Skeletal muscle tissue (tissue), 4 donors: Measurements from ENCODE around the gene EDAR. TPM values are rescaled to one million over a fixed set of nuclear protein-coding genes. Genes with fewer than 3 reads are reported as not detected.

Experiments
- H3K27ac ChIP-seq: one replicate; pipeline ENCODE4 v1.7.0; 2013; ENCODE audit warnings: mild to moderate bottlenecking, low read depth, low read length, inconsistent platforms
- H3K27me3 ChIP-seq, 3 donors: one replicate each; pipeline ENCODE4 v1.7.0; 2013; ENCODE audit warnings: low read length in 3 of 3; ENCODE audit not compliant: control insufficient read depth in 3 of 3, insufficient read depth in 3 of 3
- H3K36me3 ChIP-seq, 3 donors: one replicate each; pipeline ENCODE4 v1.7.0; 2013; ENCODE audit warnings: low read length in 3 of 3; ENCODE audit not compliant: control insufficient read depth in 3 of 3, insufficient read depth in 3 of 3
- H3K4me1 ChIP-seq, 3 donors: one replicate each; pipeline ENCODE4 v1.7.0; 2013; ENCODE audit warnings: low read length in 3 of 3, mild to moderate bottlenecking in 3 of 3; ENCODE audit not compliant: control insufficient read depth in 3 of 3, insufficient read depth in 3 of 3
- H3K4me3 ChIP-seq, 3 donors: one replicate each; pipeline ENCODE4 v1.7.0; 2013; ENCODE audit warnings: low read length in 3 of 3
- H3K9ac ChIP-seq, 3 donors: one replicate each; pipeline ENCODE4 v1.7.0; 2013; ENCODE audit warnings: low read length in 3 of 3, mild to moderate bottlenecking in 3 of 3, moderate library complexity in 2 of 3, low read depth in 1 of 3
- H3K9me3 ChIP-seq, 3 donors: one replicate each; pipeline ENCODE4 v1.7.0; 2013; ENCODE audit warnings: low read length in 3 of 3; ENCODE audit not compliant: control insufficient read depth in 3 of 3
- total RNA-seq: library from RNA; depleted of rRNA; stranded (reverse); fragments of >200 nt; gene quantifications from one replicate; pipeline ENCODE4 v1.2.3, GENCODE V29; 2014
- donor health status: Osteomylitis.

EDAR gene
- total RNA-seq, 1 donor from 2014 or later = not detected

- no peaks in the 10 kb centered on the region for H3K36me3 ChIP-seq
- H3K4me1 ChIP-seq = peaks cover 0 to 6% (median 2%) of the 10 kb centered on the region in 3 donors
- no peak overlapping the region for H3K9ac ChIP-seq
- H3K27me3 ChIP-seq = peaks cover 0 to 9% (median 5%) of the 10 kb centered on the region in 3 donors
- no peaks in the 10 kb centered on the region for H3K9me3 ChIP-seq
- H3K27ac ChIP-seq = no peak overlapping the region
- H3K4me3 ChIP-seq = no peak overlapping the region
Observed at GRCh38 chr2:109006971-109007370, 18.0 kb upstream of the EDAR start.

GRCh38 chr2:109005686-109006204 lies 16.7 kb upstream of the EDAR start:
- peak overlapping the region in 2 of 3 donors; percentile 10 to 52 for H3K4me3 ChIP-seq
- H3K36me3 ChIP-seq = no peaks in the 10 kb centered on the region
- H3K27ac ChIP-seq = no peak overlapping the region

GRCh38 chr2:109001201-109001600 lies 12.2 kb upstream of the EDAR start:
- Histone ChIP-seq H3K27me3 (peaks cover 0 to 10% (median 5%) of the 10 kb centered on the region in 3 donors), H3K9me3 (no peaks in the 10 kb centered on the region)

More at GRCh38 chr2:109005686-109006204, 16.7 kb upstream of the EDAR start:
- peaks cover 0 to 6% (median 2%) of the 10 kb centered on the region in 3 donors for H3K4me1 ChIP-seq
- H3K9ac ChIP-seq = no peak overlapping the region
- peaks cover 0 to 8% (median 5%) of the 10 kb centered on the region in 3 donors for H3K27me3 ChIP-seq
- H3K9me3 ChIP-seq = no peaks in the 10 kb centered on the region

DNA sequence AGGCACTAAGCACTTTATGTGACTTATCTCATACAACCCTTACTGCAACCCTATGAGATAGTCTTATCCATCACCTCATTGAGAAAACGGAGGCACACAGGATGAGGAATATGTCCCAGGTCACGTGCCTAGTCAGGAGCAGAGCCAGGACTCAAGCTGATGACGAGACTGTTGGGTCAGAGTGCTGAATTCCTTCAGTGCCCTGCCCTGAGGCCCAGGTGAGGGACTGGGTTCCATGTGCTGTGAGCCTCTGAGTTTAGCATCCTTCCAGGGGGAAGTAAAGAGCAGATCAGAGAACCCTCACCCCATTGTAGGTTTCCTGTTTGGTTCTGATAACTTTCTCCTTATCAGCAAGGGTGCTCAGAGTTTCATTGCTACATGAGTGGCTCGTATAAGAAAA lies 11.7 kb upstream of the EDAR start:
- no peak overlapping the region for H3K27ac ChIP-seq
- no peak overlapping the region for H3K4me3 ChIP-seq
- H3K36me3 ChIP-seq = no peaks in the 10 kb centered on the region
- H3K9me3 ChIP-seq = no peaks in the 10 kb centered on the region
- H3K27me3 ChIP-seq = peaks cover 0 to 10% (median 5%) of the 10 kb centered on the region in 3 donors
- H3K9ac ChIP-seq = no peak overlapping the region
- peaks cover 0 to 6% (median 2%) of the 10 kb centered on the region in 3 donors for H3K4me1 ChIP-seq

More at GRCh38 chr2:109001201-109001600, 12.2 kb upstream of the EDAR start:
- H3K9ac ChIP-seq = no peak overlapping the region
- H3K36me3 ChIP-seq = no peaks in the 10 kb centered on the region
- no peak overlapping the region for H3K4me3 ChIP-seq
- H3K4me1 ChIP-seq = peaks cover 0 to 6% (median 2%) of the 10 kb centered on the region in 3 donors
- no peak overlapping the region for H3K27ac ChIP-seq

DNA sequence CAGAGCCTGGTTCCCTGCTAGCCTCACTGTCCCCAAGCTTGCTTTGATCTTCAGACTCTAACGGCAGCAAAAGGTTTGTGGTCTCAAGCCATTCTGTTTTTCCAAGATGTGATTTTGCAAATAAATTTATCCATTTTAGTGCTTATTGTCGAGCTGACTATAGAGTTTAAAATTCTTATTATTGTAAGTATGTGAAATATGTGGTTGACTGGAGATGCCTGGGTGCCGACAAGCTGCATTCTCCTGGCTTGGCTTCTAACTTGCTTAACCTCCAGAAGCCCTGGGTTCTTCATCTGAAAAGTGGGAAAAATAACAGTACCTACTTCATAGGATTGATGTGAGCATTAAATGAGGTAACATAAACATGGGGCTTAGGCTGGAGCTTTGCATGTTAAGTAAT lies 9.9 kb upstream of the EDAR start:
- Histone ChIP-seq H3K9me3 (peaks cover 0 to 2% (median 0%) of the 10 kb centered on the region in 3 donors), H3K27ac (no peak overlapping the region), H3K9ac (no peak overlapping the region), H3K36me3 (no peaks in the 10 kb centered on the region), H3K4me1 (no peaks in the 10 kb centered on the region), H3K27me3 (peaks cover 0 to 10% (median 5%) of the 10 kb centered on the region in 3 donors), H3K4me3 (no peak overlapping the region)

DNA sequence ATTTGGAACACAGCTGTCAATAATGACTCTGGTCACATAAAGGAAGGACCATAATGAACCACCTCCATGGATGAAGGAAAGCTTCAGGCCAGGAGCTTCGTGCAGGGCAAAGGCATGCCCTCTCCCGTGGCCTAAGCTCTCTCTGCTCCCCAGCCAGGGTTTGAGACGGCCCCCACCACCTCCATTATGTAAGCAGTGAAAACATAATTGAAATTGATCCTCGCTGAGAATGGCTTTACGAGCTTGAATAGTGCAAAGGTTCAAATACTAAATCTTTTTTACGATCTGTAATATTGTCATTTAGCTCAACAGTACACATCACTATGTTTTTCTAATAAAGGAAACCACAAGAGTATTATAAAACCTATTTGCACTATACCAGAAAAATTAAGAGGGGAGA lies 5.2 kb upstream of the EDAR start:
- Histone ChIP-seq H3K36me3 (no peaks in the 10 kb centered on the region), H3K9me3 (peaks cover 0 to 2% (median 0%) of the 10 kb centered on the region in 3 donors), H3K4me3 (no peak overlapping the region), H3K27ac (no peak overlapping the region), H3K4me1 (no peaks in the 10 kb centered on the region), H3K9ac (no peak overlapping the region), H3K27me3 (peaks cover 0 to 4% (median 3%) of the 10 kb centered on the region in 3 donors)

DNA sequence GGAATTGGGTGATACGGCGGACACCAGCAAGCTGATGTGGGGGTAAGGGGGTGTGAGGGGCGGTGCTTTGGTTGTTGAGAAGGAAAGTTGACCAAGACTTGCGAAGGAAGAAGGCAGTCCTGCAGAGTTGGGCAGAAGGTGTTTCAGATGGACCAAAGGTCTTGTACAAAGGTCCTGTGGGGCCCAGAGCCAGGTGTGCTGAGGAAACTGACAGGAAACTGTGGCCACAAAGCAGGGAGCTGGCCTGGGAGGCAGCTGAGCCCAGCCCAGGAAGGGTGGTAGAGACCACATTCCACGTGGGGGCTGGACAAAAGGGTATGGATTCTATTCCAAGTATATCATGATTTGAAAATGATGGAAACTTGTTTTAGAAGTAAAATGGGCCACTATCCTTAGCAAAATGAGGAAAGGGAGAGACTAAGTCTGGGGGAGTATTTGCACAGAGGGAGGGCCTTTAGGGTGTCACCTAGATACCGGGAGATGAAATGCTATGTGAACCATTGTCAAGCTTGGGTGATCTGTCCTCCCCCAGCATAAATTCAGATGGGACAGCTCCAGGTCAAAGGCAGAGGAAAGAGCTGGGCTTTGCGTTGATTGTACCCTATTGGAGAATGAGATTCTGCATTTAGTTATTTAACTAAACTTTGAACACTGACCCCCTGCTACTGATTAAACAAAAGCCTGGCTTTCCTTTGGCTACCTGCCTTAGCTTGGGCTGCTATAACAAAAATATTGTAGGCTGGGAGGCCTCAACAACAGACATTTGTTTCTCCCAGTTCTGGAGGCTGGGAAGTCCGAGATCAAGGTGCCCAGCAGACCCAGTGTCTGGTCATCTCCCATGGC lies 4.3 kb upstream of the EDAR start:
- Histone ChIP-seq H3K27me3 (peaks cover 0 to 11% (median 11%) of the 10 kb centered on the region in 3 donors), H3K9ac (no peak overlapping the region), H3K4me1 (peaks cover 0 to 7% (median 4%) of the 10 kb centered on the region in 3 donors), H3K4me3 (no peak overlapping the region), H3K27ac (no peak overlapping the region), H3K9me3 (peaks cover 0 to 2% (median 0%) of the 10 kb centered on the region in 3 donors), H3K36me3 (no peaks in the 10 kb centered on the region)

GRCh38 chr2:108988076-108988795 lies 784 bp downstream of the EDAR start:
- Histone ChIP-seq H3K36me3 (no peaks in the 10 kb centered on the region), H3K9me3 (no peaks in the 10 kb centered on the region), H3K4me3 (no peak overlapping the region), H3K4me1 (peaks cover 0 to 14% (median 7%) of the 10 kb centered on the region in 3 donors), H3K27ac (no peak overlapping the region), H3K27me3 (peaks cover 11 to 43% (median 32%) of the 10 kb centered on the region in 3 donors), H3K9ac (no peak overlapping the region)

- H3K27ac ChIP-seq = no peak overlapping the region
- H3K4me1 ChIP-seq = peaks cover 0 to 14% (median 7%) of the 10 kb centered on the region in 3 donors
- H3K9me3 ChIP-seq = no peaks in the 10 kb centered on the region
- H3K36me3 ChIP-seq = no peaks in the 10 kb centered on the region
- no peak overlapping the region for H3K4me3 ChIP-seq
- no peak overlapping the region for H3K9ac ChIP-seq
- H3K27me3 ChIP-seq = peaks cover 14 to 44% (median 32%) of the 10 kb centered on the region in 3 donors
Observed at GRCh38 chr2:108986916-108987510, 2.0 kb downstream of the EDAR start.
